OCI-LY7 (cell line): ENCODE measurements around the gene MARCO. TPM values are rescaled to one million over a fixed set of nuclear protein-coding genes. Genes with fewer than 3 reads are reported as not detected.

ENCODE experiments used
- BruUV-seq: library from RNA; stranded (reverse); fragments of 400-500 nt; replicated peaks from 2 replicates; lab custom pipeline; 2021; lab: Mats Ljungman, UMichigan
- CTCF ChIA-PET: fragments of 300-600 bp; sonication (Branson Sonifier 250); formaldehyde crosslinking; loops from one replicate; lab custom pipeline; 2022; ENCODE audit warnings: antibody characterized with exemption; ENCODE audit not compliant: unreplicated experiment; lab: Charles Lee
- POLR2A ChIA-PET: fragments of 300-600 bp; sonication (Branson Sonifier 250); formaldehyde crosslinking; loops from one replicate; lab custom pipeline; 2022; ENCODE audit warnings: antibody characterized with exemption; lab: Charles Lee
- DNase-seq: peaks from one replicate; pipeline ENCODE4 v3.0.0-alpha.2; 2015; ENCODE audit warnings: low spot score
- H2AFZ ChIP-seq: fragments of 200-600 bp; sonication (generic), shearing (Covaris generic); 2 replicates; pipeline ENCODE4 v1.6.1; 2014; ENCODE audit warnings: mild to moderate bottlenecking, antibody characterized with exemption, low read length, moderate library complexity
- H3K27ac ChIP-seq: fragments of 200-600 bp; sonication (generic); 2 replicates; pipeline ENCODE4 v1.5.1; 2014; ENCODE audit warnings: mixed run types, low read depth, mild to moderate bottlenecking, moderate library complexity, low read length, inconsistent platforms; ENCODE audit not compliant: poor library complexity, severe bottlenecking
- H3K36me3 ChIP-seq: fragments of 200-600 bp; sonication (generic); 2 replicates; pipeline ENCODE4 v1.6.1; 2014; ENCODE audit warnings: mild to moderate bottlenecking, antibody characterized with exemption, low read length, moderate library complexity, mixed read lengths; ENCODE audit not compliant: insufficient read depth
- H3K4me1 ChIP-seq: fragments of 200-600 bp; sonication (generic); 2 replicates; pipeline ENCODE4 v1.5.1; 2014; ENCODE audit warnings: mild to moderate bottlenecking, low read length; ENCODE audit not compliant: insufficient read depth, poor library complexity, severe bottlenecking
- H3K4me2 ChIP-seq: fragments of 200-600 bp; sonication (generic); 2 replicates; pipeline ENCODE4 v1.6.1; 2014; ENCODE audit warnings: mild to moderate bottlenecking, low read length
- H3K4me3 ChIP-seq: fragments of 200-600 bp; sonication (generic); 2 replicates; pipeline ENCODE4 v1.5.1; 2014; ENCODE audit warnings: mild to moderate bottlenecking, low read depth, low read length; ENCODE audit not compliant: poor library complexity, severe bottlenecking
- H3K79me2 ChIP-seq: fragments of 200-600 bp; sonication (generic); 2 replicates; pipeline ENCODE4 v1.6.1; 2016; ENCODE audit warnings: low read depth, mild to moderate bottlenecking, low read length, moderate library complexity, mixed read lengths; ENCODE audit not compliant: insufficient read depth
- H3K9me2 ChIP-seq: fragments of 200-600 bp; sonication (generic); 2 replicates; pipeline ENCODE4 v1.6.1; 2016; ENCODE audit warnings: mild to moderate bottlenecking, low read length, mixed read lengths; ENCODE audit not compliant: insufficient read depth
- H3K9me3 ChIP-seq: fragments of 200-600 bp; sonication (generic); 2 replicates; pipeline ENCODE4 v1.6.1; 2014; ENCODE audit warnings: mild to moderate bottlenecking, mixed run types, low read length, mixed read lengths
- H4K20me1 ChIP-seq: fragments of 200-600 bp; sonication (generic); 2 replicates; pipeline ENCODE4 v1.6.1; 2014; ENCODE audit warnings: mild to moderate bottlenecking, antibody characterized with exemption, low read length, moderate library complexity, mixed read lengths; ENCODE audit not compliant: insufficient read depth
- CTCF ChIP-seq: fragments of 200-600 bp; sonication (generic); conservative IDR thresholded peaks from 2 replicates; pipeline ENCODE4 v1.5.1; 2014; ENCODE audit warnings: mild to moderate bottlenecking, antibody characterized with exemption, low read length, moderate library complexity, mixed read lengths
- EZH2phosphoT487 ChIP-seq: fragments of 200-600 bp; sonication (generic); IDR thresholded peaks from 2 replicates; pipeline ENCODE4 v1.6.1; 2018; ENCODE audit warnings: low read depth, borderline replicate concordance, mild to moderate bottlenecking, mixed run types, antibody characterized with exemption, low read length, moderate library complexity, mixed read lengths
- intact Hi-C: fragments of 100-400 bp; cut with micrococcal nuclease; formaldehyde crosslinking; loops from one replicate; pipeline ENCODE4 v1.10.0; 2022; ENCODE audit not compliant: unreplicated experiment
- total RNA-seq, 2 experiments: library from RNA; depleted of rRNA in 1 of 2; stranded (reverse); fragments of >200 nt in 1 of 2; shearing (Covaris generic) in 1 of 2; gene quantifications; 2 replicates each; pipeline ENCODE4 v1.2.3, GENCODE V29; 2014 to 2022

Gene MARCO
- total RNA-seq, 2 experiments from 2014 or later, result not detected

- Histone ChIP-seq H3K9me2 (no peaks in the 10 kb centered on the region), H3K4me3 (no peak overlapping the region), H3K4me2 (no peak overlapping the region), H3K9me3 (no peaks in the 10 kb centered on the region), H3K27ac (no peak overlapping the region), H2AFZ (no peak overlapping the region), H3K79me2 (no peaks in the 10 kb centered on the region), H4K20me1 (no peaks in the 10 kb centered on the region), H3K36me3 (no peaks in the 10 kb centered on the region), H3K4me1 (no peaks in the 10 kb centered on the region)
- POLR2A ChIA-PET, result no interaction called here
- DNase-seq, result no peak
- CTCF ChIA-PET, result no interaction called here
- intact Hi-C loops, result no loop called here
- TF ChIP-seq CTCF (no peak), EZH2phosphoT487 (no peak)
- no TSS peak for BruUV-seq
Measured at GRCh38 chr2:118980573-118980972, 38.6 kb downstream of the MARCO start.

GRCh38 chr2:118981632-118982031, 39.6 kb downstream of the MARCO start:
- Histone ChIP-seq H3K4me1 (no peaks in the 10 kb centered on the region), H3K9me3 (no peaks in the 10 kb centered on the region), H3K9me2 (no peaks in the 10 kb centered on the region), H3K79me2 (no peaks in the 10 kb centered on the region), H3K36me3 (no peaks in the 10 kb centered on the region), H3K4me3 (no peak overlapping the region), H3K4me2 (no peak overlapping the region), H4K20me1 (no peaks in the 10 kb centered on the region), H2AFZ (no peak overlapping the region), H3K27ac (no peak overlapping the region)
- no peak for TF ChIP-seq CTCF
- no peak for TF ChIP-seq EZH2phosphoT487
- CTCF ChIA-PET, result no interaction called here
- DNase-seq, result no peak
- BruUV-seq, result no TSS peak
- POLR2A ChIA-PET, result interaction anchor here (0.6 kb wide), 1 partner anchor 472 kb away, joined by 3 read pairs; no protein-coding TSS in a partner anchor
- intact Hi-C loops, result no loop called here

GRCh38 chr2:118982039-118982438, 40.0 kb downstream of the MARCO start:
- H3K4me3 ChIP-seq, result no peak overlapping the region
- no TSS peak for BruUV-seq
- no peak overlapping the region for H3K4me2 ChIP-seq
- DNase-seq, result no peak
- TF ChIP-seq EZH2phosphoT487, result no peak
- no peak for TF ChIP-seq CTCF
- ChIA-PET POLR2A (interaction anchor here (0.6 kb wide), 1 partner anchor 472 kb away, joined by 3 read pairs; no protein-coding TSS in a partner anchor), CTCF (no interaction called here)
- no peaks in the 10 kb centered on the region for H3K9me3 ChIP-seq
- no peaks in the 10 kb centered on the region for H3K9me2 ChIP-seq
- H3K36me3 ChIP-seq, result no peaks in the 10 kb centered on the region
- intact Hi-C loops, result no loop called here
- no peak overlapping the region for H2AFZ ChIP-seq
- no peaks in the 10 kb centered on the region for H3K79me2 ChIP-seq
- no peaks in the 10 kb centered on the region for H4K20me1 ChIP-seq
- H3K27ac ChIP-seq, result no peak overlapping the region
- no peaks in the 10 kb centered on the region for H3K4me1 ChIP-seq
